Stomach (tissue), 4 donors: ENCODE results near the gene NEO1.

ENCODE experiments used
- POLR2A ChIP-seq, 4 donors: fragments of 450-650 bp; IDR thresholded peaks; one replicate each; pipeline ENCODE4 v1.6.1; 2016; ENCODE audit warnings: antibody characterized with exemption in 4 of 4, control low read depth in 2 of 4, mild to moderate bottlenecking in 1 of 4, moderate library complexity in 1 of 4
- TF ChIP-seq, protein P1 (sequence below), 7 experiments: fragments of 450-650 bp in 4 of 7; fragments of 200-600 bp in 3 of 7; sonication (generic) in 3 of 7; IDR thresholded peaks; one replicate each; pipeline ENCODE4 v1.5.1; 2016 to 2019; ENCODE audit warnings: antibody characterized with exemption in 7 of 7, control low read depth in 2 of 7, mild to moderate bottlenecking in 1 of 7

GRCh38 chr15:73120269-73120668 lies 68.0 kb downstream of the NEO1 start:
- TF ChIP-seq, protein P1, sequence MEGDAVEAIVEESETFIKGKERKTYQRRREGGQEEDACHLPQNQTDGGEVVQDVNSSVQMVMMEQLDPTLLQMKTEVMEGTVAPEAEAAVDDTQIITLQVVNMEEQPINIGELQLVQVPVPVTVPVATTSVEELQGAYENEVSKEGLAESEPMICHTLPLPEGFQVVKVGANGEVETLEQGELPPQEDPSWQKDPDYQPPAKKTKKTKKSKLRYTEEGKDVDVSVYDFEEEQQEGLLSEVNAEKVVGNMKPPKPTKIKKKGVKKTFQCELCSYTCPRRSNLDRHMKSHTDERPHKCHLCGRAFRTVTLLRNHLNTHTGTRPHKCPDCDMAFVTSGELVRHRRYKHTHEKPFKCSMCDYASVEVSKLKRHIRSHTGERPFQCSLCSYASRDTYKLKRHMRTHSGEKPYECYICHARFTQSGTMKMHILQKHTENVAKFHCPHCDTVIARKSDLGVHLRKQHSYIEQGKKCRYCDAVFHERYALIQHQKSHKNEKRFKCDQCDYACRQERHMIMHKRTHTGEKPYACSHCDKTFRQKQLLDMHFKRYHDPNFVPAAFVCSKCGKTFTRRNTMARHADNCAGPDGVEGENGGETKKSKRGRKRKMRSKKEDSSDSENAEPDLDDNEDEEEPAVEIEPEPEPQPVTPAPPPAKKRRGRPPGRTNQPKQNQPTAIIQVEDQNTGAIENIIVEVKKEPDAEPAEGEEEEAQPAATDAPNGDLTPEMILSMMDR (IDR thresholded peaks at IDR 0.05): no peak
- no peak for TF ChIP-seq POLR2A (IDR thresholded peaks at IDR 0.05)
